Measurements from ENCODE around the gene LRRC46. TPM values are rescaled to one million over a fixed set of nuclear protein-coding genes. Genes with fewer than 3 reads are reported as not detected.

LRRC46 gene
- total and polyA plus RNA-seq, 9 of the 15 experiments (the other 6 are each of a cell fraction or from before 2014, with no cell fraction given): 0.39 to 1.4 (median 0.53) TPM; not detected in 1

- TF ChIP-seq JUND (IDR thresholded peaks at IDR 0.05; ENCODE audit: borderline replicate concordance, low read depth, low read length) (peak; percentile 79), JUND (tag; IDR thresholded peaks at IDR 0.05; ENCODE audit: borderline replicate concordance, low read depth, low read length) (peak; percentile 40; the same call in 1 of the 3 replicates), RNF219 (CRISPR knock-in tag; IDR thresholded peaks at IDR 0.05) (no peak), FOXP1 (CRISPR knock-in tag; IDR thresholded peaks at IDR 0.05) (no peak; the same call in 1 of the 2 replicates), GTF2E2 (tag; IDR thresholded peaks at IDR 0.05) (peak; percentile 52; the same call in 1 of the 2 replicates), SLC30A9 (CRISPR knock-in tag; IDR thresholded peaks at IDR 0.05) (no peak), E4F1 (CRISPR knock-in tag; IDR thresholded peaks at IDR 0.05; ENCODE audit: borderline replicate concordance) (no peak), ZNF124 (CRISPR knock-in tag; IDR thresholded peaks at IDR 0.05) (no peak), CREB5 (CRISPR knock-in tag; IDR thresholded peaks at IDR 0.05) (no peak), HDAC6 (IDR thresholded peaks at IDR 0.05; ENCODE audit: low read depth, low read length) (no peak), ZKSCAN8 (CRISPR knock-in tag; IDR thresholded peaks at IDR 0.05) (no peak), RREB1 (CRISPR knock-in tag; IDR thresholded peaks at IDR 0.05) (0 out of 2 replicates have a peak, but pooled peaks have one; percentile 36), SIRT6 (IDR thresholded peaks at IDR 0.05; ENCODE audit: low read depth, low read length) (no peak)
Observed at GRCh38 chr17:47850692-47851573, 19.5 kb downstream of the LRRC46 start, which contains the start of gene SP6 (continued).
